CD4-positive, CD25-positive, alpha-beta regulatory T cell (primary cell): ENCODE data around the gene AQP9. TPM values are rescaled to one million over a fixed set of nuclear protein-coding genes. Genes with fewer than 3 reads are reported as not detected.

ENCODE experiments used
- ATAC-seq, 2 donors: fragments of 150-1000 bp; cut with Tn5 transposase; one replicate each; pipeline ENCODE4 v1.10.0; 2021; ENCODE audit warnings: low read depth in 2 of 2, moderate number of reproducible peaks in 2 of 2, moderate library complexity in 1 of 2
- DNase-seq, 3 donors: peaks; one replicate each; pipeline versions ENCODE4 v3.0.0 to v3.0.0-alpha.2; 2012 to 2022; ENCODE audit warnings: mixed read lengths in 1 of 3
- H3K27ac ChIP-seq: one replicate; pipeline ENCODE4 v1.7.0; 2013; ENCODE audit warnings: mild to moderate bottlenecking, low read length; ENCODE audit not compliant: insufficient read depth, poor library complexity, severe bottlenecking
- H3K27me3 ChIP-seq: one replicate; pipeline ENCODE4 v1.7.0; 2013; ENCODE audit warnings: low read length; ENCODE audit not compliant: control insufficient read depth, insufficient read depth
- H3K36me3 ChIP-seq: one replicate; pipeline ENCODE4 v1.7.0; 2013; ENCODE audit warnings: mild to moderate bottlenecking, low read length, moderate library complexity; ENCODE audit not compliant: control insufficient read depth, insufficient read depth
- H3K4me1 ChIP-seq: 2 replicates; pipeline ENCODE4 v1.7.0; 2013; ENCODE audit warnings: mild to moderate bottlenecking, low read length; ENCODE audit not compliant: insufficient read depth, control insufficient read depth, poor library complexity, severe bottlenecking
- H3K4me3 ChIP-seq: one replicate; pipeline ENCODE4 v1.7.0; 2013; ENCODE audit warnings: low read depth, mild to moderate bottlenecking, low read length, moderate library complexity
- H3K9me3 ChIP-seq, 2 experiments: 1 replicate in 1 of 2; 2 replicates in 1 of 2; pipeline ENCODE4 v1.7.0; 2013; ENCODE audit warnings: low read length in 2 of 2, mild to moderate bottlenecking in 1 of 2, moderate library complexity in 1 of 2; ENCODE audit not compliant: control insufficient read depth in 2 of 2
- H3K27ac Mint-ChIP-seq, 3 donors: one replicate each; pipeline ENCODE4 v1.8.0; 2020 to 2022; ENCODE audit warnings: mild to moderate bottlenecking in 3 of 3, mixed read lengths in 3 of 3, moderate library complexity in 2 of 3
- H3K27me3 Mint-ChIP-seq: one replicate; pipeline ENCODE4 v1.8.0; 2022; ENCODE audit warnings: mild to moderate bottlenecking, mixed read lengths
- H3K36me3 Mint-ChIP-seq: one replicate; pipeline ENCODE4 v1.8.0; 2020; ENCODE audit warnings: mixed read lengths
- H3K4me1 Mint-ChIP-seq, 4 donors: one replicate each; pipeline ENCODE4 v1.8.0; 2020 to 2022; ENCODE audit warnings: mixed read lengths in 4 of 4, mild to moderate bottlenecking in 1 of 4
- H3K4me3 Mint-ChIP-seq, 4 donors: one replicate each; pipeline ENCODE4 v1.8.0; 2020 to 2022; ENCODE audit warnings: mild to moderate bottlenecking in 4 of 4, mixed read lengths in 4 of 4, moderate library complexity in 3 of 4
- H3K9me3 Mint-ChIP-seq, 7 donors: one replicate each; pipeline ENCODE4 v1.8.0; 2020 to 2022; ENCODE audit warnings: mixed read lengths in 7 of 7, mild to moderate bottlenecking in 3 of 7, moderate library complexity in 2 of 7
- polyA plus RNA-seq, 4 donors: library from polyadenylated mRNA; unstranded; fragments of 300-500 nt; fragmentation: Illumina TruSeq; gene quantifications; one replicate each; pipeline ENCODE4 v1.2.3, GENCODE V29; 2021
- total RNA-seq: library from RNA; stranded (reverse); gene quantifications from one replicate; pipeline ENCODE4 v1.2.3, GENCODE V29; 2022

Gene AQP9
- total and polyA plus RNA-seq, 5 donors from 2014 or later, result 0.11 to 0.26 TPM; not detected in 3

DNA sequence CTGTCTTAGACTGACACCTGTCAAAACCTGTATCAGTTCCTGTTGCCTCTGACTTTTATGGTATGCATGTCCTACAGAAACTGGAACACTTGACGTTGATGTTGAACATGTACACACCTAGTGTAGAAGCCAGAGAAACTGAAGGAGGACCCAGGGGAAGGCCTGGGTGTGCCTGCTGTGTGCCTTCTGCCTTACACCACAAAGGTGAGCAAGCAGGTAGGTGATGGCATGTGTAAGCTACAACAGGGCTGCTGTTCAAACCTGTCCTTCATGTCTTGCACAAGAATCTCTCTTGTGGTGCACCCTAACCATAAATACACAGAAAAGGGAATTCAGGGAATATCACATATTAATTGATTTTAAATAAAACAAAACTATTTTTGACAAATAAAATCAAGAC, 13.6 kb upstream of the AQP9 start:
- Mint-ChIP-seq H3K36me3 (no peaks in the 10 kb centered on the region), H3K4me3 (no peak overlapping the region), H3K9me3 (peaks cover 0 to 12% (median 3%) of the 10 kb centered on the region in 7 donors), H3K27ac (no peak overlapping the region), H3K27me3 (peaks cover 10% of the 10 kb centered on the region), H3K4me1 (no peaks in the 10 kb centered on the region)
- H3K4me1 ChIP-seq, result no peaks in the 10 kb centered on the region
- H3K27ac ChIP-seq, result no peak overlapping the region
- no peak for DNase-seq
- no peak for ATAC-seq
- no peaks in the 10 kb centered on the region for H3K36me3 ChIP-seq
- no peaks in the 10 kb centered on the region for H3K27me3 ChIP-seq
- no peak overlapping the region for H3K4me3 ChIP-seq
- H3K9me3 ChIP-seq, result peaks cover 5 to 6% of the 10 kb centered on the region in 2 experiments

DNA sequence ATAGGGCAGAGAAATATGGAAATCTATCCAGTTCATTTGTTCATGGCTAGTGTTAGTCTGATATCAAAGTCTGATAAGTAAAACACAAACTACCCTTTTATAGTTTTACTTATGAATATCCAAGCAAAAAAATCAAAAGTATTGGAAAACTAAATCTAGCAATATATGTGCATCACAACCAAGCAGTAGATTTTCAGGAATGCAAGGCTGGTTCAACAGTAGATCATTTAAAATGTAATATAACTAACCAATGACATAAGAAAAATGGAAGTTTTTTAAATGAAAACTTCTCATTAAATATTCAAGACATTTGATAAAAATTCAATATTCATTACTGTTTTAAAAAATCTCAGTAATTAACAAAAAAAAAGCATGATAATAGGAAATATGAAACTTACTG, 12.8 kb upstream of the AQP9 start:
- Histone ChIP-seq H3K9me3 (peaks cover 5 to 6% of the 10 kb centered on the region in 2 experiments), H3K27ac (no peak overlapping the region), H3K4me1 (no peaks in the 10 kb centered on the region), H3K36me3 (no peaks in the 10 kb centered on the region), H3K27me3 (no peaks in the 10 kb centered on the region), H3K4me3 (no peak overlapping the region)
- peaks cover 0 to 12% (median 3%) of the 10 kb centered on the region in 7 donors for H3K9me3 Mint-ChIP-seq
- H3K4me1 Mint-ChIP-seq, result no peaks in the 10 kb centered on the region
- H3K36me3 Mint-ChIP-seq, result no peaks in the 10 kb centered on the region
- no peak overlapping the region for H3K27ac Mint-ChIP-seq
- H3K4me3 Mint-ChIP-seq, result no peak overlapping the region
- no peak for ATAC-seq
- H3K27me3 Mint-ChIP-seq, result peaks cover 10% of the 10 kb centered on the region
- DNase-seq, result no peak

DNA sequence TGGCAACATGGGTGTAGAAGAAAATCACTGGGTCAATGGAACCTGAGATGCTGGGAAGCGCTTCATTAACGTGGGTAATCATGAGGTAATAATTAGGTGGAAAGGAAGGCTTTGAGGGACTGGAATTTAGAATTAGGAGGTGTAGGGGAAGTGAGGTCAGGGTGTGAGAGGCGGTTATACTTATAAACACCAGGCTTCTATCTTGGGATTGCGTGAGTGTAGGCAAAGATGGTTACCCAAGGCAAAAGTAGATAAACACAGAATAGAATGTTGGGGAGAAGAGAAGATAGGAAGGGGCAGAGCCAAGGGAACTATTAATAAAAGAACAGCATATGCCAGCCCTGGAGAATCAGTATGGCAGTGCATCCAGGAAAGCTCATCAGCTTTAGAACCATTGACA, 3.3 kb upstream of the AQP9 start:
- Histone ChIP-seq H3K4me1 (no peaks in the 10 kb centered on the region), H3K4me3 (no peak overlapping the region), H3K27ac (no peak overlapping the region), H3K27me3 (peaks cover 2% of the 10 kb centered on the region), H3K36me3 (no peaks in the 10 kb centered on the region), H3K9me3 (no peaks in the 10 kb centered on the region)
- Mint-ChIP-seq H3K27me3 (peaks cover 18% of the 10 kb centered on the region), H3K4me3 (no peak overlapping the region), H3K36me3 (no peaks in the 10 kb centered on the region), H3K9me3 (peaks cover 0 to 4% (median 0%) of the 10 kb centered on the region in 7 donors), H3K27ac (no peak overlapping the region), H3K4me1 (no peaks in the 10 kb centered on the region)
- ATAC-seq (no peak), DNase-seq (no peak)

DNA sequence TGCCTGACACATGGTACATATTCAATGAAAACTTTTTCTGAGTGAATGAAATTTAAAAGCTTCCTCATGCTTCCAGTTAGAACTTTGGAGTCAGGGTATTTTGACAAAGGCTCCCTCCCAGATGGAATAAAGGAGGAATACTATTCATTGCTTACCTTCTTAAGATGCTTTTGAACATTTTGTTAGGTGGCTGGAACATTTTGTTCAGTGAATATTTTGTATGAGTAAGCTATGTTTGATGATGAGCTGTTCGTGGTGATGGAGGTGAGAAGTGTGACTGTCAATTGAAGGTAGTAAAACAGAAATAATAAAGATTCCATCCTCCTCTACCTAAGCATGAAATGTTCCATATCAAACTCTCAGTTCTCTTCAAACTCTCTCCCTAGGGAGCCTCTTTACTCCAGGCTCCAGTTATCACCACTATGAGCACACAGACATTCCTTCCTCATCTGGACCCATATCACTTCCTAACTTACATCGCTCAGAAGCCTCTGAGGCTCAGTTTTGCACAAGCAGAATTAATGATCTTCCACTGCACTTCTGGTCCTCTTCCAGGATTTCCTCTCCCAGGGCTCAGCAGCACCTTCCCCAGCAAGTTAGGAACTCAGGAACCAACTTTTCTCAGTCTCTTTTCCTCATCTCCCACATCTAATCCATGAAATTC, 2.5 kb upstream of the AQP9 start:
- Histone ChIP-seq H3K9me3 (no peaks in the 10 kb centered on the region), H3K27ac (no peak overlapping the region), H3K4me1 (no peaks in the 10 kb centered on the region), H3K27me3 (peaks cover 4% of the 10 kb centered on the region), H3K36me3 (no peaks in the 10 kb centered on the region), H3K4me3 (no peak overlapping the region)
- H3K4me3 Mint-ChIP-seq, result no peak overlapping the region
- H3K27ac Mint-ChIP-seq, result no peak overlapping the region
- peaks cover 0 to 4% (median 0%) of the 10 kb centered on the region in 7 donors for H3K9me3 Mint-ChIP-seq
- no peaks in the 10 kb centered on the region for H3K36me3 Mint-ChIP-seq
- H3K27me3 Mint-ChIP-seq, result peaks cover 18% of the 10 kb centered on the region
- DNase-seq (no peak), ATAC-seq (no peak)
- no peaks in the 10 kb centered on the region for H3K4me1 Mint-ChIP-seq

- peaks cover 18% of the 10 kb centered on the region for H3K27me3 Mint-ChIP-seq
- no peaks in the 10 kb centered on the region for H3K4me1 Mint-ChIP-seq
- H3K4me1 ChIP-seq, result no peaks in the 10 kb centered on the region
- H3K27ac ChIP-seq, result no peak overlapping the region
- no peak overlapping the region for H3K4me3 Mint-ChIP-seq
- DNase-seq, result no peak
- H3K36me3 Mint-ChIP-seq, result no peaks in the 10 kb centered on the region
- H3K4me3 ChIP-seq, result no peak overlapping the region
- no peaks in the 10 kb centered on the region for H3K9me3 ChIP-seq
- ATAC-seq, result no peak
- H3K27ac Mint-ChIP-seq, result no peak overlapping the region
- no peaks in the 10 kb centered on the region for H3K36me3 ChIP-seq
- peaks cover 4% of the 10 kb centered on the region for H3K27me3 ChIP-seq
- H3K9me3 Mint-ChIP-seq, result peaks cover 0 to 4% (median 0%) of the 10 kb centered on the region in 7 donors
These were observed 1.4 kb upstream of the AQP9 start for GRCh38 chr15:58136731-58137130.

DNA sequence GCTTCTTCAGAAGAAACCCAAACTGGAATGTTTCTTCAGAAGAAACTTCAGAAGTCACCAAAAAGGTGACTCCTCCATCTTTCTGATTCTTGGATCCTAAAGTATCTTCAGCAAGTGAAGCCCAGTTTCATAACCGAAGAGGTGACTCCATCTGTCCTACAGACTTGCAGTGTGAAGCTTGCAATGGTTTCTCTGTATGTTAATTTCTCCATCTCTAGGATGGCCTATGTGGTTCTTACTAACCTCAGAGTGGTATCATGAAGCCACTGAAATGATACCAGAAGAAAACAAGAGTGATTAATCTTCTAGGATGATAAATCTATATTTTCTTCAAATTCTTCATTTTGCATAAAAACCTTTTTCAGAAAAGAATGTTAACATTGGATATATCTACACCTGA, 495 bp upstream of the AQP9 start:
- no peaks in the 10 kb centered on the region for H3K4me1 ChIP-seq

DNA sequence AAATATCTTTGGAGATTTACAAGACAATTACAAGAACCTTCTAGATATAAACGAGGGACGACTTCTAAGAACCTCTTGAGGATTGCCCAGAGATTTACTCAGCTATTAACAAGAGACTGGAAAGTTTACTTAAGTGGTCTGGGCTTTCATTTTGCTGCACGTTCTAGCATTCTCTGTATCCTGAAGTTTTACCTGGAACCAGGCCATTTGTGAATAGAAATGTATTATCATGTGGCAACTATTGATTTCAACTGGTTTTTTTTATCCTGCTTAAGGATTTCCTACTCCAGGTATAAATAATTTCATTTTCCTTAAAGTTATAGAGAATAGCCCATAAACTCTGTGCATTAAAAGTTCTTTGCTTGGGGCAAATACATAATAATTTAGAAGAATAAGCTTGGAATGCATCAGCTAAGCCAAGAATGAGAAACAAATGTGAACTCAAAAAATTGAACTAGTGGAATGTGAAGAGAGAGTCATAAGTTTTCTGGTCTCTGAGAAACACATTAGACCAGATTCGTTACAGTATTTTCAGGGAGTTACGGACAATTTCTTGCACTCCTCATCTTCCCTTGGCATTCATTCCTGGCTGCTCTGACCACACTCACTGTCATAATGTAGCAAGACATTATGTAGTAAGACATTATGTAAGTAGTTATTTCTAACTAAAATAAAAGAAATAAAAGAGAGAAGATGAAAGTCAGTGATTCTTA, 1.3 kb downstream of the AQP9 start:
- Mint-ChIP-seq H3K36me3 (no peaks in the 10 kb centered on the region), H3K4me1 (no peaks in the 10 kb centered on the region), H3K4me3 (no peak overlapping the region), H3K9me3 (peaks cover 0 to 3% (median 0%) of the 10 kb centered on the region in 7 donors), H3K27ac (no peak overlapping the region), H3K27me3 (peaks cover 16% of the 10 kb centered on the region)
- ATAC-seq, result no peak
- Histone ChIP-seq H3K27me3 (peaks cover 4% of the 10 kb centered on the region), H3K4me1 (no peaks in the 10 kb centered on the region), H3K27ac (no peak overlapping the region), H3K4me3 (no peak overlapping the region), H3K36me3 (no peaks in the 10 kb centered on the region), H3K9me3 (no peaks in the 10 kb centered on the region)
- DNase-seq, result no peak

More for the DNA sequence above, 495 bp upstream of the AQP9 start:
- peaks cover 18% of the 10 kb centered on the region for H3K27me3 Mint-ChIP-seq
- Histone ChIP-seq H3K27me3 (peaks cover 4% of the 10 kb centered on the region), H3K27ac (no peak overlapping the region), H3K36me3 (no peaks in the 10 kb centered on the region), H3K4me3 (no peak overlapping the region), H3K9me3 (no peaks in the 10 kb centered on the region)
- no peak overlapping the region for H3K4me3 Mint-ChIP-seq
- ATAC-seq (no peak), DNase-seq (no peak)
- H3K4me1 Mint-ChIP-seq, result no peaks in the 10 kb centered on the region
- no peaks in the 10 kb centered on the region for H3K36me3 Mint-ChIP-seq
- H3K27ac Mint-ChIP-seq, result no peak overlapping the region
- peaks cover 0 to 3% (median 0%) of the 10 kb centered on the region in 7 donors for H3K9me3 Mint-ChIP-seq
